Measurements from ENCODE around the gene NAV1. TPM values are rescaled to one million over a fixed set of nuclear protein-coding genes. Genes with fewer than 3 reads are reported as not detected.
A peak's percentile ranks its signal among the peaks of the same experiment; 100 is the strongest.

The NAV1 gene
- total and polyA plus RNA-seq, 9 of the 15 experiments (the other 6 are each of a cell fraction or from before 2014, with no cell fraction given): 0.91 to 16.8 (median 3.2) TPM

- TF ChIP-seq RERE (CRISPR knock-in tag; IDR thresholded peaks at IDR 0.05; ENCODE audit: borderline replicate concordance) (no peak), MYC (IDR thresholded peaks at IDR 0.05; ENCODE audit: low read depth, low read length) (no peak), MYC (CRISPR knock-in tag; IDR thresholded peaks at IDR 0.05; ENCODE audit: borderline replicate concordance, low read depth) (0 out of 2 replicates have a peak, but pooled peaks have one; percentile 20), ATF3 (IDR thresholded peaks at IDR 0.05) (peak; percentile 96), ATF3 (CRISPR knock-in tag; conservative IDR thresholded peaks at IDR 0.05) (peak; percentile 91; the same call in 1 of the 2 replicates), ELF4 (CRISPR knock-in tag; IDR thresholded peaks at IDR 0.05) (0 out of 2 replicates have a peak, but pooled peaks have one; percentile 21), SAP30 (IDR thresholded peaks at IDR 0.05; ENCODE audit: borderline replicate concordance, insufficient read depth, low read depth, low read length, poor library complexity, severe bottlenecking) (no peak), HOMEZ (CRISPR knock-in tag; IDR thresholded peaks at IDR 0.05) (no peak), ZNF395 (CRISPR knock-in tag; IDR thresholded peaks at IDR 0.05) (peak; percentile 88; the same call in 1 of the 2 replicates), MEIS2 (IDR thresholded peaks at IDR 0.05; ENCODE audit: partially characterized antibody) (peak; percentile 85), SNAPC5 (CRISPR knock-in tag; IDR thresholded peaks at IDR 0.05) (no peak), ZNF133 (CRISPR knock-in tag; IDR thresholded peaks at IDR 0.05) (no peak), ZNF253 (CRISPR knock-in tag; conservative IDR thresholded peaks at IDR 0.05) (no peak), ETV6 (IDR thresholded peaks at IDR 0.05; ENCODE audit: borderline replicate concordance in 1 of 2, low read depth in 2 of 2, low read length in 1 of 2) (no peak), ETV6 (CRISPR knock-in tag; IDR thresholded peaks at IDR 0.05; ENCODE audit: borderline replicate concordance) (no peak)
These were observed 13.2 kb downstream of the NAV1 start (continued) for GRCh38 chr1:201551877-201552731.

Data from K562 (cell line).